Measurements from ENCODE around the gene KDM4F.

Gene KDM4F

GRCh38 chr11:95092549-95093324 is 43.5 kb downstream of the KDM4F start:
- DNase-seq: peak in 1 of 2 donors; percentile 46

GRCh38 chr11:95093548-95093947 is 44.3 kb downstream of the KDM4F start:
- DNase-seq: no peak

- peak in 1 of 2 donors; percentile 41 for DNase-seq
Measured at GRCh38 chr11:95095858-95096587, 46.8 kb downstream of the KDM4F start.

- DNase-seq: no peak
Measured at GRCh38 chr11:95097209-95097608, 48.0 kb downstream of the KDM4F start.

- no peak for DNase-seq
Measured at GRCh38 chr11:95098826-95099225, 49.6 kb downstream of the KDM4F start.

- DNase-seq: no peak
Measured at GRCh38 chr11:95100191-95100648, 51.0 kb downstream of the KDM4F start.
